Thymus (tissue), 11 donors: ENCODE measurements around the gene STARD10. TPM values are rescaled to one million over a fixed set of nuclear protein-coding genes. Genes with fewer than 3 reads are reported as not detected.
A peak's percentile ranks its signal among the peaks of the same experiment; 100 is the strongest.

Source experiments
- DNase-seq, 9 donors: peaks; one replicate each; pipeline ENCODE4 v3.0.0-alpha.2; 2013; ENCODE audit warnings: low spot score in 9 of 9, low read depth in 6 of 9, missing footprints in 1 of 9
- H3K27ac ChIP-seq, 2 donors: one replicate each; pipeline ENCODE4 v1.5.1; 2013; ENCODE audit warnings: control low read depth in 1 of 2, low read depth in 1 of 2, low read length in 1 of 2, mild to moderate bottlenecking in 1 of 2, moderate library complexity in 1 of 2
- H3K27me3 ChIP-seq, 2 donors: one replicate each; pipeline ENCODE4 v1.5.1; 2013; ENCODE audit warnings: low read length in 1 of 2; ENCODE audit not compliant: control insufficient read depth in 2 of 2, insufficient read depth in 1 of 2
- H3K36me3 ChIP-seq, 2 donors: one replicate each; pipeline ENCODE4 v1.5.1; 2013; ENCODE audit warnings: low read length in 1 of 2, mild to moderate bottlenecking in 1 of 2, moderate library complexity in 1 of 2; ENCODE audit not compliant: control insufficient read depth in 2 of 2, insufficient read depth in 2 of 2
- H3K4me1 ChIP-seq, 2 donors: one replicate each; pipeline ENCODE4 v1.5.1; 2013; ENCODE audit warnings: low read length in 2 of 2; ENCODE audit not compliant: control insufficient read depth in 2 of 2, insufficient read depth in 2 of 2
- H3K4me3 ChIP-seq, 2 donors: one replicate each; pipeline ENCODE4 v1.5.1; 2013; ENCODE audit warnings: low read length in 2 of 2, control low read depth in 1 of 2, mild to moderate bottlenecking in 1 of 2
- H3K9me3 ChIP-seq, 2 donors: one replicate each; pipeline ENCODE4 v1.5.1; 2013; ENCODE audit warnings: low read length in 1 of 2, mild to moderate bottlenecking in 1 of 2; ENCODE audit not compliant: control insufficient read depth in 2 of 2, insufficient read depth in 1 of 2
- WGBS: extraction: QIAGEN DNeasy Blood & Tissue Kit; methylation state at CpG from one replicate; pipeline ENCODE4 v1.1.7; 2013; 5-methylcytosine and 5-hydroxymethylcytosine counted together
- polyA plus RNA-seq: library from polyadenylated mRNA; stranded (reverse); fragments of 200-250 nt; gene quantifications from one replicate; pipeline ENCODE4 v1.2.3, GENCODE V29; 2013
- total RNA-seq: library from RNA; stranded (reverse); fragments of 120-200 nt; gene quantifications from one replicate; pipeline ENCODE4 v1.2.4, GENCODE V29; 2013
- donor health status: healthy.

The STARD10 gene
- total and polyA plus RNA-seq, 2 donors = 39.7 to 41.5 TPM

- Histone ChIP-seq H3K4me3 (peak overlapping the region; percentile 35 to 38), H3K9me3 (peaks cover 0 to 3% of the 10 kb centered on the region in 2 donors), H3K36me3 (peaks cover 27 to 38% of the 10 kb centered on the region in 2 donors), H3K27me3 (no peaks in the 10 kb centered on the region), H3K27ac (peak overlapping the region; percentile 46 to 78), H3K4me1 (peaks cover 0 to 20% of the 10 kb centered on the region in 2 donors)
- 65% methylated on average over 82 of the region's 82 CpGs for WGBS
- DNase-seq = peak; percentile 75 to 97 (median 89)
Observed at GRCh38 chr11:72821920-72822799, 28.3 kb upstream of the STARD10 start.

- Histone ChIP-seq H3K4me3 (peak overlapping the region; percentile 35 to 38), H3K36me3 (peaks cover 27 to 35% of the 10 kb centered on the region in 2 donors), H3K27ac (peak overlapping the region in 1 of 2 donors; percentile 78), H3K9me3 (peaks cover 0 to 3% of the 10 kb centered on the region in 2 donors), H3K27me3 (no peaks in the 10 kb centered on the region), H3K4me1 (peaks cover 0 to 23% of the 10 kb centered on the region in 2 donors)
- no peak for DNase-seq
- 95% methylated on average over 50 of the region's 50 CpGs for WGBS
Observed at GRCh38 chr11:72821221-72821919, 27.5 kb upstream of the STARD10 start.

- Histone ChIP-seq H3K9me3 (peaks cover 0 to 3% of the 10 kb centered on the region in 2 donors), H3K27me3 (no peaks in the 10 kb centered on the region), H3K4me1 (peaks cover 2 to 31% of the 10 kb centered on the region in 2 donors), H3K36me3 (peaks cover 29 to 34% of the 10 kb centered on the region in 2 donors), H3K4me3 (no peak overlapping the region), H3K27ac (no peak overlapping the region)
- over 99% methylated on average over 15 of the region's 15 CpGs for WGBS
- DNase-seq = no peak
Observed at GRCh38 chr11:72820439-72821139, 26.7 kb upstream of the STARD10 start.

GRCh38 chr11:72818971-72819370 is 25.1 kb upstream of the STARD10 start:
- DNase-seq = no peak
- Histone ChIP-seq H3K4me3 (no peak overlapping the region), H3K36me3 (peaks cover 29 to 33% of the 10 kb centered on the region in 2 donors), H3K27ac (no peak overlapping the region), H3K9me3 (peaks cover 0 to 3% of the 10 kb centered on the region in 2 donors), H3K27me3 (no peaks in the 10 kb centered on the region), H3K4me1 (peaks cover 9 to 42% of the 10 kb centered on the region in 2 donors)
- WGBS = 96% methylated on average over 4 of the region's 4 CpGs

- Histone ChIP-seq H3K9me3 (peaks cover 0 to 5% of the 10 kb centered on the region in 2 donors), H3K27ac (no peak overlapping the region), H3K4me1 (peaks cover 9 to 50% of the 10 kb centered on the region in 2 donors), H3K27me3 (no peaks in the 10 kb centered on the region), H3K36me3 (peaks cover 24 to 29% of the 10 kb centered on the region in 2 donors), H3K4me3 (no peak overlapping the region)
- WGBS = 98% methylated on average over 4 of the region's 4 CpGs
- DNase-seq = no peak
Observed at GRCh38 chr11:72817966-72818365, 24.1 kb upstream of the STARD10 start.

GRCh38 chr11:72816404-72816990 is 22.6 kb upstream of the STARD10 start:
- WGBS = 60% methylated on average over 7 of the region's 7 CpGs
- no peaks in the 10 kb centered on the region for H3K27me3 ChIP-seq
- H3K9me3 ChIP-seq = peaks cover 0 to 5% of the 10 kb centered on the region in 2 donors
- no peak overlapping the region for H3K4me3 ChIP-seq
- H3K27ac ChIP-seq = no peak overlapping the region
- no peak for DNase-seq
- H3K36me3 ChIP-seq = peaks cover 19 to 29% of the 10 kb centered on the region in 2 donors
- H3K4me1 ChIP-seq = peaks cover 9 to 46% of the 10 kb centered on the region in 2 donors

GRCh38 chr11:72815110-72815618 is 21.3 kb upstream of the STARD10 start:
- Histone ChIP-seq H3K27me3 (no peaks in the 10 kb centered on the region), H3K4me3 (peak overlapping the region; percentile 70 to 94), H3K36me3 (peaks cover 11 to 28% of the 10 kb centered on the region in 2 donors), H3K27ac (peak overlapping the region in 1 of 2 donors; percentile 80), H3K9me3 (peaks cover 0 to 5% of the 10 kb centered on the region in 2 donors), H3K4me1 (peaks cover 9 to 38% of the 10 kb centered on the region in 2 donors)
- DNase-seq = peak in 1 of 9 donors; percentile 14
- WGBS = 5% methylated on average over 13 of the region's 13 CpGs
